Measurements from ENCODE around the gene MS4A4E.

DNA sequence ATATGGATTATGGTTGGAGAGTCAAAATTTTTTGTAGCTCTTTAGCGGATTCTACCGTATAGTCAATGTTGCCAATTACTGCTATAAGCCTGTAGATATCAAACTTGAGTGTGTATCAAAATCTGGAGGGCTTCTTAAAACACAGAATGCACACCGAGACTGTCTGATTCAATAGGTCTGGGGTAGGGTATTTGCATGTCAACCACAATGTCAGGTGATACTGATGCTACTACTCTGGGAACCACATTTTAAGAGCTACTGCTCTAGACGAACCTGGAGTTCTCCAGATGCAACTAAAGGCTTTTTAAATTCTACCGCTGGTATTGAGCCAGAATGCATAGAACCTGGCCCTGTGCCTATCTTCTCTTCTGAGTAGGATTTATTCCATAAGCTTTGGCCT is 21.7 kb upstream of the MS4A4E start:
- TF ChIP-seq EZH2 (IDR thresholded peaks at IDR 0.05; ENCODE audit: low read depth, unreplicated experiment) (no peak), EZH2phosphoT487 (IDR thresholded peaks at IDR 0.05; ENCODE audit: unreplicated experiment) (no peak), NANOG (IDR thresholded peaks at IDR 0.05; ENCODE audit: borderline replicate concordance) (no peak)
- TF ChIP-seq, protein P1, sequence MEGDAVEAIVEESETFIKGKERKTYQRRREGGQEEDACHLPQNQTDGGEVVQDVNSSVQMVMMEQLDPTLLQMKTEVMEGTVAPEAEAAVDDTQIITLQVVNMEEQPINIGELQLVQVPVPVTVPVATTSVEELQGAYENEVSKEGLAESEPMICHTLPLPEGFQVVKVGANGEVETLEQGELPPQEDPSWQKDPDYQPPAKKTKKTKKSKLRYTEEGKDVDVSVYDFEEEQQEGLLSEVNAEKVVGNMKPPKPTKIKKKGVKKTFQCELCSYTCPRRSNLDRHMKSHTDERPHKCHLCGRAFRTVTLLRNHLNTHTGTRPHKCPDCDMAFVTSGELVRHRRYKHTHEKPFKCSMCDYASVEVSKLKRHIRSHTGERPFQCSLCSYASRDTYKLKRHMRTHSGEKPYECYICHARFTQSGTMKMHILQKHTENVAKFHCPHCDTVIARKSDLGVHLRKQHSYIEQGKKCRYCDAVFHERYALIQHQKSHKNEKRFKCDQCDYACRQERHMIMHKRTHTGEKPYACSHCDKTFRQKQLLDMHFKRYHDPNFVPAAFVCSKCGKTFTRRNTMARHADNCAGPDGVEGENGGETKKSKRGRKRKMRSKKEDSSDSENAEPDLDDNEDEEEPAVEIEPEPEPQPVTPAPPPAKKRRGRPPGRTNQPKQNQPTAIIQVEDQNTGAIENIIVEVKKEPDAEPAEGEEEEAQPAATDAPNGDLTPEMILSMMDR (conservative IDR thresholded peaks at IDR 0.05; ENCODE audit: low read depth in 2 of 2): no peak
- TF ChIP-seq, protein P2, sequence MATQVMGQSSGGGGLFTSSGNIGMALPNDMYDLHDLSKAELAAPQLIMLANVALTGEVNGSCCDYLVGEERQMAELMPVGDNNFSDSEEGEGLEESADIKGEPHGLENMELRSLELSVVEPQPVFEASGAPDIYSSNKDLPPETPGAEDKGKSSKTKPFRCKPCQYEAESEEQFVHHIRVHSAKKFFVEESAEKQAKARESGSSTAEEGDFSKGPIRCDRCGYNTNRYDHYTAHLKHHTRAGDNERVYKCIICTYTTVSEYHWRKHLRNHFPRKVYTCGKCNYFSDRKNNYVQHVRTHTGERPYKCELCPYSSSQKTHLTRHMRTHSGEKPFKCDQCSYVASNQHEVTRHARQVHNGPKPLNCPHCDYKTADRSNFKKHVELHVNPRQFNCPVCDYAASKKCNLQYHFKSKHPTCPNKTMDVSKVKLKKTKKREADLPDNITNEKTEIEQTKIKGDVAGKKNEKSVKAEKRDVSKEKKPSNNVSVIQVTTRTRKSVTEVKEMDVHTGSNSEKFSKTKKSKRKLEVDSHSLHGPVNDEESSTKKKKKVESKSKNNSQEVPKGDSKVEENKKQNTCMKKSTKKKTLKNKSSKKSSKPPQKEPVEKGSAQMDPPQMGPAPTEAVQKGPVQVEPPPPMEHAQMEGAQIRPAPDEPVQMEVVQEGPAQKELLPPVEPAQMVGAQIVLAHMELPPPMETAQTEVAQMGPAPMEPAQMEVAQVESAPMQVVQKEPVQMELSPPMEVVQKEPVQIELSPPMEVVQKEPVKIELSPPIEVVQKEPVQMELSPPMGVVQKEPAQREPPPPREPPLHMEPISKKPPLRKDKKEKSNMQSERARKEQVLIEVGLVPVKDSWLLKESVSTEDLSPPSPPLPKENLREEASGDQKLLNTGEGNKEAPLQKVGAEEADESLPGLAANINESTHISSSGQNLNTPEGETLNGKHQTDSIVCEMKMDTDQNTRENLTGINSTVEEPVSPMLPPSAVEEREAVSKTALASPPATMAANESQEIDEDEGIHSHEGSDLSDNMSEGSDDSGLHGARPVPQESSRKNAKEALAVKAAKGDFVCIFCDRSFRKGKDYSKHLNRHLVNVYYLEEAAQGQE (IDR thresholded peaks at IDR 0.05; ENCODE audit: unreplicated experiment): no peak
